Naive thymus-derived CD4-positive, alpha-beta T cell (primary cell): ENCODE results near the gene CDC42EP1. TPM values are rescaled to one million over a fixed set of nuclear protein-coding genes. Genes with fewer than 3 reads are reported as not detected.

ENCODE experiments used
- ATAC-seq: fragments of 150-1000 bp; cut with Tn5 transposase; 2 replicates; pipeline ENCODE4 v1.10.0; 2021; ENCODE audit warnings: mild to moderate bottlenecking, moderate library complexity
- CTCF ChIA-PET: fragments of 350-600 bp; sonication (Branson Sonifier 250); formaldehyde crosslinking; loops from one replicate; lab custom pipeline; 2021; ENCODE audit warnings: antibody characterized with exemption; lab: Charles Lee
- POLR2A ChIA-PET: fragments of 350-600 bp; sonication (Branson Sonifier 250); formaldehyde crosslinking; loops from one replicate; lab custom pipeline; 2021; ENCODE audit warnings: antibody characterized with exemption, inconsistent platforms; lab: Charles Lee
- DNase-seq, 9 donors: peaks; one replicate each; pipeline versions ENCODE4 v3.0.0 to v3.0.0-alpha.2; 2020 to 2022; ENCODE audit warnings: mixed read lengths in 1 of 9
- H3K27ac ChIP-seq: one replicate; pipeline ENCODE4 v1.7.0; 2013; ENCODE audit warnings: mild to moderate bottlenecking, low read depth, low read length, moderate library complexity
- H3K27me3 ChIP-seq, 2 donors: one replicate each; pipeline ENCODE4 v1.7.0; 2013; ENCODE audit warnings: low read length in 2 of 2, mild to moderate bottlenecking in 2 of 2, moderate library complexity in 2 of 2; ENCODE audit not compliant: control insufficient read depth in 2 of 2, insufficient read depth in 2 of 2
- H3K36me3 ChIP-seq, 3 experiments: 1 replicate in 2 of 3; 2 replicates in 1 of 3; pipeline ENCODE4 v1.7.0; 2013; ENCODE audit warnings: low read length in 3 of 3, mild to moderate bottlenecking in 3 of 3, moderate library complexity in 1 of 3; ENCODE audit not compliant: insufficient read depth in 3 of 3, control insufficient read depth in 2 of 3
- H3K4me1 ChIP-seq, 2 donors: one replicate each; pipeline ENCODE4 v1.7.0; 2013; ENCODE audit warnings: low read length in 2 of 2, mild to moderate bottlenecking in 2 of 2, moderate library complexity in 1 of 2; ENCODE audit not compliant: control insufficient read depth in 2 of 2, insufficient read depth in 2 of 2
- H3K4me3 ChIP-seq: 2 replicates; pipeline ENCODE4 v1.7.0; 2013; ENCODE audit warnings: mild to moderate bottlenecking, low read length
- H3K9me3 ChIP-seq, 3 experiments: 1 replicate in 2 of 3; 2 replicates in 1 of 3; pipeline ENCODE4 v1.7.0; 2013; ENCODE audit warnings: low read length in 3 of 3; ENCODE audit not compliant: control insufficient read depth in 2 of 3
- H3K27ac Mint-ChIP-seq, 9 donors: one replicate each; pipeline ENCODE4 v1.8.0; 2020 to 2022; ENCODE audit warnings: mixed read lengths in 9 of 9, mild to moderate bottlenecking in 8 of 9, moderate library complexity in 5 of 9, inconsistent platforms in 2 of 9
- H3K27me3 Mint-ChIP-seq, 5 donors: one replicate each; pipeline ENCODE4 v1.8.0; 2021 to 2022; ENCODE audit warnings: mixed read lengths in 5 of 5, mild to moderate bottlenecking in 1 of 5
- H3K36me3 Mint-ChIP-seq, 5 donors: one replicate each; pipeline ENCODE4 v1.8.0; 2020 to 2022; ENCODE audit warnings: mixed read lengths in 5 of 5, mild to moderate bottlenecking in 3 of 5, inconsistent platforms in 1 of 5
- H3K4me1 Mint-ChIP-seq, 7 donors: one replicate each; pipeline ENCODE4 v1.8.0; 2020 to 2022; ENCODE audit warnings: mixed read lengths in 7 of 7, mild to moderate bottlenecking in 3 of 7, inconsistent platforms in 1 of 7
- H3K4me3 Mint-ChIP-seq, 10 donors: one replicate each; pipeline ENCODE4 v1.8.0; 2020 to 2022; ENCODE audit warnings: mild to moderate bottlenecking in 10 of 10, mixed read lengths in 10 of 10, moderate library complexity in 6 of 10, inconsistent platforms in 2 of 10
- H3K9me3 Mint-ChIP-seq, 11 donors: one replicate each; pipeline ENCODE4 v1.8.0; 2020 to 2022; ENCODE audit warnings: mixed read lengths in 11 of 11, mild to moderate bottlenecking in 4 of 11, inconsistent platforms in 1 of 11, moderate library complexity in 1 of 11
- intact Hi-C, 2 donors: fragments of 100-400 bp; cut with micrococcal nuclease; formaldehyde crosslinking; loops; one replicate each; pipeline ENCODE4 v1.15.1; 2023
- polyA plus RNA-seq, 2 donors: library from polyadenylated mRNA; unstranded; fragments of 300-500 nt; fragmentation: Illumina TruSeq; gene quantifications; one replicate each; pipeline ENCODE4 v1.2.3, GENCODE V29; 2021
- total RNA-seq, 6 experiments: library from RNA in 5 of 6; stranded (reverse) in 5 of 6; gene quantifications; 1 replicate in 5 of 6; 2 replicates in 1 of 6; pipeline ENCODE4 v1.2.3 and lab custom pipeline; 2021 to 2026

CDC42EP1 gene
- total RNA-seq (1 to 10 TPM in 1 of 5 experiments, under 1 TPM in 3, not detected in 1; 0.27 to 1.6 (median 0.62) TPM), polyA plus RNA-seq (not detected), total RNA-seq (lab: John Stamatoyannopoulos, UW) (not detected)

- H3K4me3 Mint-ChIP-seq = peak within 1 kb of the TSS; percentile 42 to 87 (median 72)
- no peak for DNase-seq
- H3K27me3 ChIP-seq = peaks cover 11 to 14% of the 10 kb centered on the region in 2 donors
- H3K9me3 Mint-ChIP-seq = peaks cover 0 to 5% (median 0%) of the 10 kb centered on the region in 11 donors
- no peaks in the 10 kb centered on the region for H3K9me3 ChIP-seq
- intact Hi-C loops = loop anchor here in 1 of 2 donors (10.0 kb wide), 1 partner anchor 75 kb away; the partner anchor contains the start of gene MFNG
- peaks cover 25 to 81% (median 37%) of the 10 kb centered on the region in 5 donors for H3K27me3 Mint-ChIP-seq
- ChIA-PET CTCF (interaction anchor here (0.7 to 1.0 kb wide), 2 partner anchors 15 to 32 kb away, joined by 3 read pairs; no protein-coding TSS in a partner anchor), POLR2A (no interaction called here)
- H3K27ac ChIP-seq = no peak within 1 kb of the TSS
- no peak within 1 kb of the TSS for H3K4me3 ChIP-seq
- peaks cover 13 to 14% of the 10 kb centered on the region in 2 donors for H3K4me1 ChIP-seq
- peaks cover 8 to 24% (median 20%) of the 10 kb centered on the region in 7 donors for H3K4me1 Mint-ChIP-seq
- no peaks in the 10 kb centered on the region for H3K36me3 ChIP-seq
- H3K36me3 Mint-ChIP-seq = peaks cover 0 to 3% (median 0%) of the 10 kb centered on the region in 5 donors
- no peak for ATAC-seq
- H3K27ac Mint-ChIP-seq = peak within 1 kb of the TSS in 1 of 9 donors; percentile 25
Measured at GRCh38 chr22:37559901-37560607, at the start of gene CDC42EP1. CDC42EP1 (plus strand) TSS chr22:37560480; CDS start chr22:37566350, 5,870 bp downstream.

GRCh38 chr22:37511395-37512104 is 48.7 kb upstream of the CDC42EP1 start:
- Mint-ChIP-seq H3K36me3 (no peaks in the 10 kb centered on the region), H3K27me3 (peaks cover 0 to 28% (median 0%) of the 10 kb centered on the region in 5 donors), H3K4me1 (no peaks in the 10 kb centered on the region), H3K4me3 (no peak overlapping the region), H3K27ac (peak overlapping the region in 1 of 9 donors; percentile 72), H3K9me3 (no peaks in the 10 kb centered on the region)
- Histone ChIP-seq H3K36me3 (no peaks in the 10 kb centered on the region), H3K9me3 (no peaks in the 10 kb centered on the region), H3K4me1 (no peaks in the 10 kb centered on the region), H3K27me3 (no peaks in the 10 kb centered on the region), H3K4me3 (no peak overlapping the region), H3K27ac (no peak overlapping the region)
- intact Hi-C loops = no loop called here
- CTCF ChIA-PET = interaction anchor here (0.6 kb wide), 1 partner anchor 152 kb away, joined by 4 read pairs; no protein-coding TSS in a partner anchor
- ATAC-seq (no peak), DNase-seq (no peak)
- POLR2A ChIA-PET = no interaction called here

- intact Hi-C loops = no loop called here
- Histone ChIP-seq H3K36me3 (no peaks in the 10 kb centered on the region), H3K4me3 (no peak overlapping the region), H3K9me3 (no peaks in the 10 kb centered on the region), H3K27me3 (peaks cover 0 to under 1% of the 10 kb centered on the region in 2 donors), H3K27ac (no peak overlapping the region), H3K4me1 (peaks cover 0 to 1% of the 10 kb centered on the region in 2 donors)
- Mint-ChIP-seq H3K27ac (no peak overlapping the region), H3K4me1 (peaks cover 3 to 7% (median 6%) of the 10 kb centered on the region in 7 donors), H3K4me3 (no peak overlapping the region), H3K9me3 (no peaks in the 10 kb centered on the region), H3K27me3 (peaks cover 5 to 46% (median 7%) of the 10 kb centered on the region in 5 donors), H3K36me3 (no peaks in the 10 kb centered on the region)
- ChIA-PET CTCF (no interaction called here), POLR2A (no interaction called here)
- DNase-seq = no peak
- ATAC-seq = no peak
Measured at GRCh38 chr22:37514526-37515051, 45.7 kb upstream of the CDC42EP1 start.

GRCh38 chr22:37515901-37516300 is 44.4 kb upstream of the CDC42EP1 start:
- H3K4me3 ChIP-seq = no peak overlapping the region
- Mint-ChIP-seq H3K4me3 (no peak overlapping the region), H3K36me3 (no peaks in the 10 kb centered on the region), H3K27me3 (peaks cover 8 to 59% (median 9%) of the 10 kb centered on the region in 5 donors), H3K9me3 (no peaks in the 10 kb centered on the region), H3K4me1 (peaks cover 5 to 12% (median 7%) of the 10 kb centered on the region in 7 donors), H3K27ac (peak overlapping the region in 3 of 9 donors; percentile 17 to 28 (median 21))
- CTCF ChIA-PET = interaction anchor here (0.6 kb wide), 1 partner anchor 253 kb away, joined by 3 read pairs; no protein-coding TSS in a partner anchor
- no peaks in the 10 kb centered on the region for H3K36me3 ChIP-seq
- H3K4me1 ChIP-seq = peaks cover 4 to 6% of the 10 kb centered on the region in 2 donors
- ATAC-seq = no peak
- no peaks in the 10 kb centered on the region for H3K9me3 ChIP-seq
- H3K27me3 ChIP-seq = peaks cover 0 to 8% of the 10 kb centered on the region in 2 donors
- H3K27ac ChIP-seq = no peak overlapping the region
- POLR2A ChIA-PET = no interaction called here
- DNase-seq = no peak
- intact Hi-C loops = no loop called here

- H3K27me3 Mint-ChIP-seq = peaks cover 13 to 64% (median 14%) of the 10 kb centered on the region in 5 donors
- peaks cover 0 to 8% of the 10 kb centered on the region in 2 donors for H3K27me3 ChIP-seq
- no peaks in the 10 kb centered on the region for H3K36me3 ChIP-seq
- H3K4me1 Mint-ChIP-seq = peaks cover 5 to 15% (median 7%) of the 10 kb centered on the region in 7 donors
- no peaks in the 10 kb centered on the region for H3K36me3 Mint-ChIP-seq
- ATAC-seq (no peak), DNase-seq (no peak)
- CTCF ChIA-PET = interaction anchor here (0.6 kb wide), 1 partner anchor 252 kb away, joined by 3 read pairs; no protein-coding TSS in a partner anchor
- H3K4me3 ChIP-seq = no peak overlapping the region
- POLR2A ChIA-PET = no interaction called here
- no peak overlapping the region for H3K27ac ChIP-seq
- H3K9me3 Mint-ChIP-seq = no peaks in the 10 kb centered on the region
- no peak overlapping the region for H3K27ac Mint-ChIP-seq
- H3K4me1 ChIP-seq = peaks cover 4 to 6% of the 10 kb centered on the region in 2 donors
- no peaks in the 10 kb centered on the region for H3K9me3 ChIP-seq
- intact Hi-C loops = no loop called here
- H3K4me3 Mint-ChIP-seq = no peak overlapping the region
Measured at GRCh38 chr22:37516456-37516855, 43.8 kb upstream of the CDC42EP1 start.

- Mint-ChIP-seq H3K27ac (peak overlapping the region in 4 of 9 donors; percentile 11 to 78 (median 23)), H3K4me1 (peaks cover 6 to 16% (median 7%) of the 10 kb centered on the region in 7 donors), H3K27me3 (peaks cover 23 to 74% (median 28%) of the 10 kb centered on the region in 5 donors), H3K4me3 (peak overlapping the region; percentile 65 to 93 (median 82)), H3K36me3 (no peaks in the 10 kb centered on the region), H3K9me3 (no peaks in the 10 kb centered on the region)
- no peak overlapping the region for H3K4me3 ChIP-seq
- H3K36me3 ChIP-seq = no peaks in the 10 kb centered on the region
- ATAC-seq = no peak
- H3K4me1 ChIP-seq = peaks cover 4 to 6% of the 10 kb centered on the region in 2 donors
- H3K27me3 ChIP-seq = peaks cover 0 to 8% of the 10 kb centered on the region in 2 donors
- ChIA-PET POLR2A (no interaction called here), CTCF (no interaction called here)
- intact Hi-C loops = no loop called here
- H3K9me3 ChIP-seq = no peaks in the 10 kb centered on the region
- DNase-seq = no peak
- no peak overlapping the region for H3K27ac ChIP-seq
Measured at GRCh38 chr22:37517826-37518450, 42.3 kb upstream of the CDC42EP1 start.
